ENCODE results near the gene C2orf49.

The C2orf49 gene

DNA sequence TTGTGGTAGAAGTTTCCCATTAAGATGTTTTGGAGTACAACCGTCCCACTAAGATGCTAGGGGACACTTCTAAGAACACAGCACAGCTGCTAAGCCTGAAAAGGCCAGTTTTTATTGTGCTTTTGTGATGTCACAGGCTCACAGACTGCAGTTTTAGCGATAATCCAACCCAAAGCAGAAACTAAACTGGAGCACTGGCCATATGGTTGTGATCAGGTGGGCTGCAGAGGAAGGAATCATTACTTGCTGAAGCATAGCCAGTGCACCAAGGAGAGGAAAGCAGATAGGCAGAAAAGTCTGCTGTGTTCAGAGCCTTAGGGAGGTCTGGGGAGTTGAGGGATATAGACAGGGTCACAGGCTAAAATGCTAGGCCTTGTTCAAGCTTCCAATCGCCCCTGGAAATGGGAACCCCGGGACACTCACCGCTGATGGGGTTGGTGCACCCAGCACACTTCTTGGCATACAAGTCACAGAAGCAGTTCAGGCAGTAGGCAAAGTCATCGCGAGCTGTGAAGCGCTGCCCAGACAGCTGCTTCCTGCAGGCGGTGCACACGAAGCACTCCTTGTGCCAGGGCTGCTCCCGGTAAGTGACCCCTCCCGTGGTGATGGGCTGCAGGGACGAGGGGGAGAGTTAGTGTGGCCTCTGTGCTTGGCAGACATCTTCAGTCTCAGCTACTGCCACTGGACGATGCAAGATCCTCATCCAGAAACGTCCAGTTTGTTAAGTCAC is 25.7 kb downstream of the C2orf49 start:
- DNase-seq, result no peak

DNA sequence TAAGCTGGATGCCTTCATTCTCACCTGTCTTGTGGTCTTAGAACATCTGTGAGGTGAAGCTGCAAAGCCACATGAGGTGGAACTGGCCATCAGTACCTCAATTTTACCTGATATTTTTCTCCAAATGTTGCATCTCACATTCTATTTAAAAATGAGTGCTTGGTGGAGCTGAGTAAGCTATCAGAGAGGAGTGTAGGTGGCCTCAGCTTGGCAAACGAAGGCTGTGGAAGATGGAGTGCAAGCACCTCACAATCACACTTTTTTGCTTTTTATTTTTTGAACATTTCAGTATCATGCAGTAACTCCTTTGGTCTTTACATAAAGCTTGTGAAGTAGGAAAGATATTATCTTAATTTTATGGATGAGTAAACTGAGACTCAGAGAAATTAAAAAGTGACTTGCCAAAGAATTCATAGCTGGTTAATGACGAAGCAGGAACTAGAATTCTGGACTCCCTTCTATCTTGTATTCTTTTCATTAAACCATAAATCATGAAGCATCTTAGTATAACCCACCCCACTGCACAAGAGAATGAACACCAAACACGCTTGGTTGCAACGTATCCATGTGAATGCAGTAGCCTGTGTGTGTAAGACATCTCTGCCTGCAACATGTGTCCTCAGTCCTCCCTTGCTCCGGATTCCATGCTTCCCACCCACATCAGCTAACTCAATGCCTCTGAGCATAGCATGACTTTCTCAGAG is 27.2 kb downstream of the C2orf49 start:
- DNase-seq, result no peak

DNA sequence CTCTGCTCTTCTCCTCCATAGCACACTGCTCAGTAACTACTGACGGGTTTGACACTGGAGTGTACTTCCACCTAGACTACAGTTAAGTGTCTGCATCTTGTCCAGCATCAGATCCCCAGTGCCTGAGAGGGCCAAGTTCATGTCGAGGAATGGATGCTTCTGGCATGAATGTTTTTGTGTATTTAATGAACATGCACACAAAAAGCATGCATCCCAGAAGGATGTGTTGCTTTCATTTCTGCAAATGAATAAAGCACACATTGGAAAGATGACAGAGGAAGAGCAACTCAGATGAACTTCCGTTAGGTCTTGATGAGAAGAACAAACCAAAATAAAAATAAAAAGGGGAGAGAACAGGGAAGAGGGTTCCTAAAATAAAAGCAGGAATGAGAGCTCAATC is 27.9 kb downstream of the C2orf49 start:
- no peak for DNase-seq

DNA sequence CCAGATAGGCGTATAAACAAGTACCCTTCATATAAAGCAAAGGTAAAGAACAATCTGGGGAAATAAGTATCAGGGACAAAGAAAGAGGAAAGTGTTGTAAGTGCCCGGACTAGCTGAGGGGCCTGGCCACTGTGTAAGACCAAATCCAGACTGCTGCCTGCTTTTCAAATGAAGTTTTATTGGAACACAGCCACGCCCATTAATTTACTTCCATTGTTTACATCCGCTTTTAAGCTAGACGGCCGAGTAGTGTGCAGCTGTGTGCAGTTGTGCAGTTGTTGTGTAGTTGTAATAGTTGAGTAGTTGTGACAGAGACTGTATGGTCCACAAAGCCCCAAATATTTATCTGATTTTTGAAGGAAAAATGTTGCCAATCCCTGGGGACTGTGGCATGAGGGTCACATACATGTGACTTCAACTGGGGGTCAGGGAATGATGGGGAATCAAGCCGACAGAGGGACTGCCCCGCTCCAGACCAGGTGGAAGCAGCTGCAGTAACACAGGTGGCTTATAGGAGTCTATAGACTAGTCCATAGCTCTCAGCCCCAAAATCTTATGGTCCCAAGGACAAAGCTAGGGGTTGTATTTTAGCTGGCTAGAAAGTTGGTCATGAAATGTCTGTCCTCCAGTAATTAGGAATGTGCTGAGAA is 31.5 kb downstream of the C2orf49 start:
- no peak for DNase-seq

DNA sequence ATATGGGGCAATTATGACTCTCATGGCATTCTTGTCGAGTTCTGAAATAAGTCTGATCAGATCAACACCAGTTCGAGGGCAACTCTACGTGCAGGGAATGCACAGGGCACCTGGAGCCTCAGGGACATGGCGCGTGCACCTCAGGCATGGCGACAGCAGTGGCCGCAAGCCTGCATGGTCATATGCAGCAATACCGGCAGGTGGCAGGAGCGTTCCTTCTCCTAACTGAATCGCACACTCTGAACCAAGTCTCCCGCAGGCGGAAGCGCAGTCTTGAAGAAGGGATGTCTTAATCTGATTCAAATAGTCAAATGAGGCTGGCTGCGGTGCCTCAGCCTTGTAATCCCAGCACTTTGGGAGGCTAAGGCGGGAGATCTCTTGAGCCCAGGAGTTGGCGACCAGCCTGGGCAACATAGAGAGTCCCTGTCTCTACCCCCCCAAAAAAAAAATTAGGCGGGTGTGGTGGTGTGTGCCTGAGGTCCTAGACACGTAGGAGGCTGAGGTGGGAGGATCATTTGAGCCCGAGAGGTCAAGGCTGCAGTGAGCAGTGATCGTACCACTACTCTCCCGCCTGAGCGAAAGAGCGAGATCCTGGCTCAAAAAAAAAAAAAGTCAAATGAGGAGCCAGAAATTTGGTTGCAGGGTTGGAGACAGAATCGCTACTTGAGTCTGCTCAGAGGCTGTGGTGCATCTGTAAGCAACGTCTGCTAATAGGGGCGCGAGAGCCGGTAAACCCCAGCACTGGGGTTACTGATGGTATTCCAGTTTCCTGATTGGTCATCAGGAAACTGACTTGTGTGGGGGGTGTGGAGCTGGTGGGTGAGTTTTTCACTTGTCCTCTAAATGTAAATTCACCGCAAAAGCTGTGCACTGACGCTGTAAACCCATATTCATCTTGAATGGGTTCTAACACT is 32.7 kb downstream of the C2orf49 start:
- DNase-seq, result peak; percentile 88

DNA sequence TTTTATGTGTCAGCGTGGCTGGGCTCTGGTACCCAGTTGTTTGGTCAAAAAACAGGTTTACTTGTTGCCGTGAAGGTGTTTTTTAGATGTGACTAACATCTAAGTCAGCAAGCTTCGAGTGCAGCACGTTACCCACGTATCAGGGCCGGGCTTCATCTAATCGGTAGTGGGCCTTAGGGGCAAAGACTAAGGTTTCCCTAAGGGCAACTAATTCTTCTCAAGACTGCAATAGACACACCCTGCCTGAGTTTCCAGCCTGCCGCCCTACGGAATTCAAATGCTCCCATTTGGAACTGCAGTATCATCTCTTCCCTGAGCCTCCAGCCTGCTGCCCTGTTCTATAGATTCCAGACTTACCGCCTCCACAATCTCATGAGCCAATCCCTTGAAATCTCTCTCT is 33.8 kb downstream of the C2orf49 start:
- no peak for DNase-seq

DNA sequence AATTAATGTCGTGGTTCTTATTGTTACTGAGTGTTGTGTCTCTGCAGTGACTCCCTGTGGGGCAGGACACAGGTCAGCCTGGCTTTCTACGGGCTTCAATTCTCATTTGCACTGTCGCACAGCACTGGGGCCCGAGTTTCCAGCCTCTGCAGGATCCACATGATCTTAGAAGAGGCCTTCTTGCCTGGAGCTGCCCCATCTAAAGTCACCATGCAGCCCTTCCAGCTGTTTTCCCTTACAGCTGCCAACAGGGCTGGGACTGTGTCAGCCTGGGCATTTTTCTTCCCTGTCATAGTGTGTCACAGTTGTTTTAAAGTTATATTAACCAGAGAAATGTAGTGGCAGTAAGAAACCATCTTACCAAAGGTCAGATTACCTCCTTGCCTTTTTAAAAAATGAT is 34.5 kb downstream of the C2orf49 start:
- DNase-seq, result no peak

DNA sequence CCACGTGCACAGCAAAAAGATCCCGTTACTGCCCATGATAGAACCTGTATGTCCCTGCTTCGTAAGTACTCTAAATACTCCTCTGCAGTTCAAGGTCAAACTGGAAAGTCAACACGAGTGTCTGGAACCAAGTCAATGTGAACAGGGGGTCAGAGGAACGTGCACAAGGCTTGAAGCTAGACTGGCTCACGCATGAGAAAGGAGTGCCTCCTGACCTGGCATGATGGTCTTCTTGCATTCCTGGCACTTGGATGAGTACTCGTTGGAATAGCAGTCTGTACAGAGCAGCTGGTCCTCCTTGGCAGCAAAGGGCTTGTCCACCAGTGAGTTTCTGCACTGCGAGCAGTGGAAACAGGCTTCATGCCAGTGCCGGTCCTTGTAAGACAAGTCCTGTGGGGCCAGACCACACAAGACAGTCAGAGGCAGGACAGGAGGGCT is 36.0 kb downstream of the C2orf49 start:
- no peak for DNase-seq

DNA sequence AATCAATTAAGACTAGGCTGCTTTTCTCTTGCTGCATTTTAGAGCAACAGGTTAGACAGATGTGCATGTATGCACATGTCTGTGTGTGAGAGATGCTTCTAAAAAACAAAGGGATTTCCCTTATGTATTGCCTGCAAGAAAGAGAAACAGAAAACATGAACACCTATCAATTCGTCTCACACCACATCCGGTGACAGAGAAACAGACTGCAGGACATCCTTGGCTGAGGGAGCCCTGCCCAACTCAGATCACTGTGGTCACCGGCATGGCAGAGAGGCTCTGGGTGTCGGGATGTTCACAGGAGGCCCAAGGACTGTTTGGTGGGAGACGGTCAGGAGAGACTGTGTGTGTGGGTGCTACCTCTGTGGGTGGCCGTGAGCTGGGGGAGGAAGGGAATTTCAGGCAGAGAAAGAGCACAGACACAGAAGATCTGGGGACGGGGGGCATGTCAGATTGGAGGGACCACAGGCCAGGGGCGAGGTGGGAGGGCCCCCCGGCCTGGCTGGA is 36.6 kb downstream of the C2orf49 start:
- no peak for DNase-seq

DNA sequence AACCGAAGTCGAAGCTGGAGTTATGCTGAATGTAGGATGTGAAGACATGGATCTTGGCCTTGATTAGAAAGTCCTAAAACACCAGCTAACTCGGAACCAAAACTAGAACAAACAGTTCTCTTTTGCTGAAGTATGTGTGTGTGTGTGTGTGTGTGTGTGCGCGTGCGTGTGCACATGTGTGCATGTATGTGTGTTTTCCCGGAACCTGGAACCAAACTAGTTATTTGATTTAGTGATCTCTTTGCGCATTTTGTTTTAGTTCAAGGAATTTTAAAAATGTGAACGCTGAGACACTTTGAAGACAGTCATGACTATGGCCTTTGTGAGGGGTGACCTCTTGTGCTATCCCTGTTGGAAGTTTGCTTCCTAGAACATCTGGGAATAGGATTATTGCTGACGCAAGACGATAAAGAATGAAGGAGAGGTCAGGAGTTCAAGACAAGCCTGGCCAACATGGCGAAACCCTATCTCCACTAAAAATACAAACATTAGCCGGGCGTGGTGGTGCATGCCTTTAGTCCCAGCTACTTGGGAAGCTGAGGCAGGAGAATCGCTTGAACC is 37.7 kb downstream of the C2orf49 start:
- no peak for DNase-seq

DNA sequence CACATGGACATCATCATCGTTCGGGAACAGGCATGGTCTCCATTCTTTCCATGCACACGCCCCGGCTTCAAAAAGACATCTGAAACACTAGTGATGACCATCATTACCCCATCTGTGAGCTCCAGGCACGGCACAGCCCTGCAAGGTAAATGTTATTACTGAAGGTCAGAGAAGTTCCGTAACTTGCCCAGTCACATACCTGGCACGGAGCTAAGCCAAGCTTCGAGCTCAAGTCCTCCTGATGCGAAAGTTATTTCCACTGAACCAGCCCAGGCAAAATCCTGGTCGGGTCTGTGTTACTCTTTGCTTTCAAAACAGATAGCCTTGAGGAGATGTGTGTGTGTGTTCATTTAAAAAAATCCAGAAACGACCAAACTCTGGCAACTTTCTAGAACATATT is 38.7 kb downstream of the C2orf49 start:
- no peak for DNase-seq

DNA sequence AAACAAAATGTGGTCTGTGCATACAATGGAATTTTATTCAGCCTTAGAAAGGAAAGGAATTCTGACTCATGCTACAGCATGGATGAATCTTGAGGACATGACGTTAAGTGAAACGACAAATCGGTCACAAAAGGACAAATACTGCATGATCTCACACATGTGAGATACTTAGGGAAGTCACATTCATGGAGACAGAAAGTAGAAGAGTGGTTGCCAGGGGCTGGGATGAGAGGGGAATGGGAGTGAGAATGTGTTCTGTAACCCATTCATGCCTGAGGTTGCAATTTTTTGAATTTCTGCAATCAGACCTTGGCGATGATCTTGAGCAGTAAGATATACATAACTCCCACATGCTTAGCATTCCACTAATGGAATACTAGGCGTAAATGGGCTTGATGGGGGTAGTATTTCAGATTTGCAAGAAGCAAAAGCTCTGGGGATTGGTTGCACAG is 39.5 kb downstream of the C2orf49 start:
- DNase-seq, result no peak

DNA sequence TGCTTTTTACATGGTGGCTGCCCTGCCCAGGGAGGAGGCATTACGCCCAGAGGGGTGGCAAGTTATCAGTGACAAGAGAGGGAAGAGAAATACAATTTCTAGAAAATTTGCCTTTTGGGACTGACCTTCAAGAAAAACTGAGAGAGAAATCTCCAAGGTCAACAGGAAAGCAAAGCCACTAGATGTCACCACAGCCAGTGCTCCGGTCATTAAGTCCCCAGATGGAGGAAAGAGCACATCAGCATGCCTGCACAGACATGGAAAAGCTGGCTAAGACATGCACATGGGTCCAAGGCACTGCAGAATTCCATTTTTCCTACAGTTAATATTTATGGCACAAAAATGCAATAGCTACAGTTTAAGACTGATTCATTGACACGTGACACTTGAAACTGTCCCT is 40.5 kb downstream of the C2orf49 start:
- DNase-seq, result no peak

DNA sequence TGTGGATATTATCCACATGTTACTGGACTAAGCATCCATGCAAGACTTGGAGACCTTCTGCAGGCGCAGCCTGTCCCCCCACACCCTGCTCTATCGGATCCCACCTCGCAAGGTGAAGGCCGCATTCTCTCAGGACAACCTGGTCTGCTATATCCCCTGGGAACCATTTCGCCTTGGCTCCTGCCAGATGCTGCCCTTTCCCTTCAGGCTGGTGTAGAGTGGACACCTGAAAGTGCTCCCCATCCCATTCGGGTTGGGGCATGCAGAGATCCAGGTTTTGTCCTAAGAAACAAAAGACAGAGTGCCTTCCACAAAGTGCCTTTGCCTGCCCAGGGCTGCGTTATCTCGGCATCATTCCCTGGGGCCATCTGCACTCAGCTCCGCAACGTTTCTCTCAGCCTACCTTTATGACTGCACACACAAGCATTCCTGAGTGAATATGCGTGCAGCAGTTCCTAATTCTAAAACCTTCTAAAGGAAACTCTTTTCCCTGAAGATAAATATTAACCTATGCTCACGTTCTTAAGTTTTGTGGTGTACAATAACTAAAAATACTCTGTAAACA is 41.0 kb downstream of the C2orf49 start:
- DNase-seq, result no peak

DNA sequence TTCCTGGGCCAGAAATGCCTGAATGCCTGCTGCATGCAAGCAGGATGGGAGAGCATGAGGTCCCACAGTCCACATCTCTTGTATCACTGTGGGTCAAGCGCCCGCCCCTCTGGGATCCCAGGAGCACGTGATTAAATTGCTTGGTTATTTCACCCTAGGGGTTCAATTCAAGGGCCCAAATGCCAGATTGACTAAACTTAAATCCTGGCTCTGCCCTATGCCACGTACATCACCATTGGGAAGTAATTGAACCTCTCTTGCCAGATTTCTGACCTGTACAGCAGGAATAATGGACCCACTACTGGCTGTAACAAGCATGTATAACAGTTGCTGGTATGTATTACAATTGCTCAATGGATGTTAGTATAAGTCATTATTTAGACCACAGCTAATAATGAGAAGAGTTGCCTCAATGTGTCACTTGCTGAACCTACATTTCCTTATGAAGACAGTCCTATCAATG is 41.6 kb downstream of the C2orf49 start:
- DNase-seq, result no peak

DNA sequence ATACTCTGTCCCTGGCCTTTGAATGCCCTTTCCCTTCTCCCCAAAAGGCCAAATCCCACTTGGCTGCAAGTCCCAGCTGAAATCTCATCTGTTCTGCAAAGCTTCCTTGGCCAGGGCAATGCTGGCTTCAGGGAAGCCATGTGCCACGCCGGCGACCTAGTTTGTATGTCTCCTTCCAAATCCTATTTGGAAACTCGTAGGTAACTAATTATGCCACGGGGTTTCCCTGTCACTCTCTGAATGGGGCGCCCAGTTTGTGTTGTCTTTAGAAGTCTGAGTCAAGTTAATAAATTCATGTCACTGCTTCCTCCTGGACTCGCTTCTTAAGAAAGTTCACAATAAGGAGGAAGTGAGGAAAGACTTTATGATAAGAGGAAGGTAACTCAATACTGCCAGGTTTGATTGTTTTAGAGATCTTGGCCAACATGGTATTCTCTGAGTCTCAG is 42.4 kb downstream of the C2orf49 start:
- no peak for DNase-seq

DNA sequence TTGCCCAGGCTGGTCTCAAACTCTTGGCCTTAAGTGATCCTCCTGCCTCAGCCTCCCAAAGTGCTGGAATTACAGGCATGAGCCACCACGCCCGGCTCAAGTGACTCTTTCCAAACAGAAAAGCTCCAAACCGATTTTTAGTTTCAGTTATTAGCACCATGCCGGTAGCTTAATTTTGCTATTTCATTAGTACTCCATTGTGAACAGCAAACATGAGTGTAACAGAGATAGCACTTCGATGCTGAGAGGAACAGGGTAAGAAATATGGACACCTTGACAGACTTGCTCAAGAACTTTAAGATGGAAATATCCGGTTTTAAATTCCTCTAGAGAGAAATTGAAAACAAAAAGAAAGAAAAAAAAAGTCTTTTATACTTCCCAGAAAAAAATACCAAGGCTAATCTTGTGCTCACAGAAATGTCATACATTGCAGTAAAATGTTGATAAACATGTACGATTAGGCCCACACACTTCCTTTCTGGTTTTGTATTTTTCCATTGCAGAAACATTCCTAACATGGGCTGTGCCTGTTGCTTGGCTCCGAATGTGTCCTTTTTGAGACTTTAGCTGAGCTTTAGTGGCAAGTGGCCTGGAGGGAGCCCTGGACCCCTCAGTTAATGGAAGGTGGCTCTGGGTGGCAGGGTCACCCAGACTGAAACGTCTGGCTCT is 43.2 kb downstream of the C2orf49 start:
- no peak for DNase-seq

DNA sequence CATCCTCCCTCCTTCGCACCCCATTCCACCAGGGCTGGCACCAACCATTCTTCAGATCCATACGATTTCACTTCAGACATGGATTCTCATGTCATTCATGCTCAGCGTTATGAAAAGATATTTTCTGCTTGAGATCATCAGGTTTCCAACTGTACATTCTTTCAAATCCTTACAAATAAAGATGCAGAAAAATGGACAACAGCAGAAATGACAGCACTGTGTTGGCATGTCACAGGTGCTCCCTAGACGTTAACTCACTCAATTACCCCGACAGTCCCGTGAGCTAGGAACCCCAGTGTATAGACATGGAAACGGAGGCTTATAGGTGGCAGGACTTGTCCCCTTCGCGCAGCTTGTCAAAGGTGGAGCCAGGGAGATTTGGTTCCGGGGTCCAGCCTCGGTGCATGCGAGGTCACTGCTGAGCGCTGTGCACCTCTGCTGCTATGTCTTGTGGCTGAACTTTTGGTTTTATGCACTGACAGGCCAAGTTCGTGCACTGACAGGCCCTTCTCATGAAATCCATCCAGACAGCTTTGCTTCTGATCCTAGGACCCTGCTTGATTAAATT is 43.8 kb downstream of the C2orf49 start:
- no peak for DNase-seq

DNA sequence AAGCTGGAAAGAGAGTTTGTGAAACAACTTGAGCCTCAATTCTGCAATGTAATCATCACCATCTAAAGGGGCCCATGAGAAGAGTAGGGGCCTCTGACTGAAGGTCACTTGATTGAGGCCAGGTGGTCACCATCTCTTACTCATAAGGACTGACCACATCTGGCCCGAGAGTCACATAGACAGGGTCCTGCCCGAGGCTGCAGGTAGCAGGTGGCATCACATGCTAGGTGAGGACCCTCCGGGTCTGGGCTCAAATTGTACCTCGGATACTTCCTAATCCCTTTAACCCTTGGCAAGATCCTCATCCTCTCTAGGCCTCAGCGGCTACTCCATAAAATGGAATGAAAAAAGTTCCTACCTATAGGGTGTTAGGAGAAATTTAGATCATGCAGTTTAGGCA is 44.8 kb downstream of the C2orf49 start:
- no peak for DNase-seq

DNA sequence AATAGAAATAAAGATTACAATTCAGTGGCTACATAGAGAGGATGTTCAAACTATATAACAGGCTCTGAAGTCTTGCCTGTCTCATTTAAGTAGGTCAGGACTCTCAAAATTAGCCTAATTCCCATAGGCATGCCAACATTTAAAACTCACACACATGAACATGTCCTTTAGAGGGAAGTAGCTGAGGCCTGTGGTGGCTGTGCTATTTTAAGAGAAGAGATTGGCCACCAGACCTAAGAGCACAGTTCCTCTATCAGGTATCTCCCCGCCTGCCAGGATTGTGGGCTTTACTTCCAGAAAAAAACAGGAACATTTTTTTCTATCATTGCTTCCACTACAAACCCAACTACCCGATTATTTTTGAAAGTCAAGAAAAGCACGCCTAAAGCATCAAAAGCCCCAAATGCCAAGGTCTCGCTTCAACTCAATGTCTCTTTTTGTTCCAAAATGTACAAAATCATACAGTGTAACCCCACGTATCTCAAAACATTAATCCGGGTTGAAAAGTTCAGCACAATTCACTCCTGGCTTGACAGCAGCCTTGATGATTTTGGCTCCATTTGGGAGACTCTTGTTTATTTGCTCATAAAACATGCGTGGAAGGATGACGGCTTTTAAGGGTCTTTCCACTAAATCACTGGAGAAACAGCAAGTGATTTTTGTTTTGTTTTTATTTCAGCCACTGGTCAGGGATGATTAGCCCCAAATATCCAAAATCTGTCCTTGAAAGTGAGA is 46.3 kb downstream of the C2orf49 start:
- DNase-seq, result no peak
